T-helper 1 cell (primary cell): ENCODE measurements around the gene ITGA11.

Experiments used
- DNase-seq, 5 donors: peaks; one replicate each; pipeline ENCODE4 v3.0.0-alpha.2; 2012 to 2020

Gene ITGA11

GRCh38 chr15:68310178-68310803 is 121.7 kb downstream of the ITGA11 start:
- DNase-seq, result no peak

GRCh38 chr15:68309024-68309423 is 122.9 kb downstream of the ITGA11 start:
- no peak for DNase-seq

- DNase-seq, result no peak
Observed at GRCh38 chr15:68307131-68307928, 124.6 kb downstream of the ITGA11 start.

- DNase-seq, result no peak
Observed at GRCh38 chr15:68305420-68305871, 126.5 kb downstream of the ITGA11 start.

GRCh38 chr15:68304589-68305337 is 127.2 kb downstream of the ITGA11 start:
- DNase-seq, result no peak

- DNase-seq, result no peak
Observed at GRCh38 chr15:68303560-68304436, 128.2 kb downstream of the ITGA11 start.

- DNase-seq, result no peak
Observed at GRCh38 chr15:68303134-68303533, 128.8 kb downstream of the ITGA11 start.

GRCh38 chr15:68302729-68303128 is 129.2 kb downstream of the ITGA11 start:
- DNase-seq, result no peak

- no peak for DNase-seq
Observed at GRCh38 chr15:68301301-68301700, 130.7 kb downstream of the ITGA11 start.

GRCh38 chr15:68300115-68300940 is 131.6 kb downstream of the ITGA11 start:
- DNase-seq, result no peak

- no peak for DNase-seq
Observed at GRCh38 chr15:68299436-68299835, 132.5 kb downstream of the ITGA11 start.

- peak in 1 of 5 donors; percentile 54 for DNase-seq
Observed at GRCh38 chr15:68298882-68299381, 133.0 kb downstream of the ITGA11 start.

GRCh38 chr15:68298336-68298735 is 133.6 kb downstream of the ITGA11 start:
- DNase-seq, result no peak

GRCh38 chr15:68295014-68295805 is 136.8 kb downstream of the ITGA11 start:
- DNase-seq, result no peak

- no peak for DNase-seq
Observed at GRCh38 chr15:68292967-68293366, 139.0 kb downstream of the ITGA11 start.

- no peak for DNase-seq
Observed at GRCh38 chr15:68292157-68292781, 139.7 kb downstream of the ITGA11 start.

- DNase-seq, result no peak
Observed at GRCh38 chr15:68290715-68291114, 141.2 kb downstream of the ITGA11 start.

- DNase-seq, result no peak
Observed at GRCh38 chr15:68289621-68290352, 142.2 kb downstream of the ITGA11 start.

- no peak for DNase-seq
Observed at GRCh38 chr15:68289057-68289456, 142.9 kb downstream of the ITGA11 start.
